Body of pancreas (tissue), 4 donors: ENCODE measurements around the gene LILRA2.
"Not testable (repeated sequence)": the region's sequence is repeated elsewhere in the genome, so short reads cannot be mapped to it uniquely, and the experiment has no call there.

Experiments used
- CTCF ChIP-seq, 7 experiments: fragments of 450-650 bp in 4 of 7; fragments of 200-600 bp in 3 of 7; sonication (generic) in 3 of 7; IDR thresholded peaks; one replicate each; pipeline ENCODE4 v1.5.1; 2016 to 2019; ENCODE audit warnings: antibody characterized with exemption in 7 of 7
- POLR2A ChIP-seq, 3 donors: fragments of 450-650 bp; IDR thresholded peaks; one replicate each; pipeline ENCODE4 v1.6.1; 2016; ENCODE audit warnings: antibody characterized with exemption in 3 of 3, mild to moderate bottlenecking in 2 of 3

DNA sequence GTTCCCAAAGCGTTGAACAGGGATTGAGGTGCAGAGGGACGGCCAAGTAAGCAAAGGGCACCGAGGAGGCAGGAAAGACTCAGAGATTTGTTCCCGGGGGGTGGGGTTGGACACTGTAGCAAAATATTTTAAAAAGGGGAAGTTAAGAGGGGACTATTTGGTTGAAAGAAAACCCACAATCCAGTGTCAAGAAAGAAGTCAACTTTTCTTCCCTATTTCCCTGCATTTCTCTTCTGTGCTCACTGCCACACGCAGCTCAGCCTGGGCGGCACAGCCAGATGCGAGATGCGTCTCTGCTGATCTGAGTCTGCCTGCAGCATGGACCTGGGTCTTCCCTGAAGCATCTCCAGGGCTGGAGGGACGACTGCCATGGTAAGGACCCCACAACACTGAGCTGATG is 56.7 kb downstream of the LILRA2 start, which contains the start of gene LILRB1:
- not testable (repeated sequence) for TF ChIP-seq POLR2A, CTCF (IDR thresholded peaks at IDR 0.05)
